ENCODE results near the gene KRT6C. TPM values are rescaled to one million over a fixed set of nuclear protein-coding genes. Genes with fewer than 3 reads are reported as not detected.

The KRT6C gene
- total RNA-seq, 2 donors from 2014 or later = not detected

DNA sequence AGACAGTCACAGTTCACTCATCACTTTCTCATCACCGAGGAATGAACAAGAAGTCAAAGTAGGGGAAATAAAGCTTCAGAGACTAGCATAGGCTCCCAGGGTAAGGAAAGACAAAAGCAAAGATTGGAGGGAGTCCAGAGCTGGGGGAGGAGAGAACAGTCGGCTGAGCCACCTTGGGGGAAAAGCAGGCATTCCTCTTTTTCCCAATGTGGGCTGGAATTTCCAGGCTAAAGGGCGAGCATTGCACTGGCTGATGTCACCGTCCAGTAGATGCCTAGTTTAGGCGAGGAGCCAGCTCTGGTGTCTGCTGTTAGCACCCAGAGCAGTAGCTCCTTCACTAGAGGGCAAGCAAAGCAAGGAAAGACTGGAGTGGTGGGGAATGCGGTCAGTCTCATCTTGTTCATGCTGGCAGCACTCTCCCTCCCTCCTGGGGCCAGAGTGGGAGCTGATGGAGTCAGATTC is 31.0 kb downstream of the KRT6C start:
- no peak overlapping the region for H3K27ac ChIP-seq
- intact Hi-C loops (cut with DNase I) = no loop called here
- H3K4me3 ChIP-seq = no peak overlapping the region
- H3K36me3 ChIP-seq (replicated peaks in 1 of 2; ENCODE audit: insufficient read depth in 1 of 2, low read depth in 2 of 2) = no peaks in the 10 kb centered on the region
- peak; percentile 20 to 48 (median 34) for DNase-seq
- no peaks in the 10 kb centered on the region for H3K9me3 ChIP-seq
- peak; percentile 28 for ATAC-seq
- TF ChIP-seq POLR2A (IDR thresholded peaks at IDR 0.05) (no peak), CTCF (IDR thresholded peaks at IDR 0.05) (no peak)
- no peaks in the 10 kb centered on the region for H3K27me3 ChIP-seq
- H3K4me1 ChIP-seq = no peaks in the 10 kb centered on the region
- WGBS, 2 donors = 52 to 54% methylated on average over 6 of the region's 6 CpGs

DNA sequence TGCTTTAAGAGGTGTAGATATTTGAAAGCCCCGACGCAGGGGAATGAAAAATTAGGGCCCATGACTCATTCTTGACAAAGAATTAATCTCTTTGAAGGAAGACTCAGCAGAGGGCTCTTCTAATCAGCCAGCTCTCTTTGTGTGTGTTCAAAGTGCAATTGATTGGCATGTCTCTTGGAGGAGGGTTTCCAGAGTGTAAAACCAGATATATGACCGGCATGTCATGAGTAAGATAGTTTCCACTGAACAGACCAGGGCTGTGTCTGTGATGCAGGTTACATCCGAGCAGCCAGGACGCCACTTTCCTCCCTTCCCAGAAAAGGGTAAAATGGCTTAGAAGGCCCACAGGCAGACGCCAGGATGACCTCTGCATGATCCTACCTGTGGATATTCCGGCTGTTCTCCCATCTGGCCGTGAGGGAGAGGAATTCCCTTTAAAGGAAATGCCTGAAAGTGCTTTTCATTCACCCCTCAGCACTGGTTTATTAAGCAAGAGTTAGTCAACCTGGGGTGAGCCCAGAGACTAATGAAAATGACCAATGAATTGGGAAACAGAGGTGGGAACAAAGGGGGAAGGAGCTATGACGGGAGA is 32.2 kb downstream of the KRT6C start:
- H3K27ac ChIP-seq = no peak overlapping the region
- H3K4me3 ChIP-seq = no peak overlapping the region
- TF ChIP-seq POLR2A (IDR thresholded peaks at IDR 0.05) (no peak), CTCF (IDR thresholded peaks at IDR 0.05) (no peak)
- ATAC-seq (no peak), DNase-seq (no peak)
- peaks cover under 1% of the 10 kb centered on the region for H3K4me1 ChIP-seq
- no peaks in the 10 kb centered on the region for H3K9me3 ChIP-seq
- H3K36me3 ChIP-seq (replicated peaks in 1 of 2; ENCODE audit: insufficient read depth in 1 of 2, low read depth in 2 of 2) = no peaks in the 10 kb centered on the region
- intact Hi-C loops (cut with DNase I) = no loop called here
- H3K27me3 ChIP-seq = no peaks in the 10 kb centered on the region
- WGBS, 2 donors = 57 to 58% methylated on average over 9 of the region's 9 CpGs

GRCh38 chr12:52440821-52441319 is 32.7 kb downstream of the KRT6C start:
- Histone ChIP-seq H3K4me1 (peaks cover 6% of the 10 kb centered on the region), H3K27me3 (no peaks in the 10 kb centered on the region), H3K4me3 (no peak overlapping the region), H3K9me3 (no peaks in the 10 kb centered on the region), H3K36me3 (replicated peaks in 1 of 2; ENCODE audit: insufficient read depth in 1 of 2, low read depth in 2 of 2) (no peaks in the 10 kb centered on the region), H3K27ac (no peak overlapping the region)
- TF ChIP-seq CTCF (IDR thresholded peaks at IDR 0.05) = no peak
- TF ChIP-seq POLR2A (IDR thresholded peaks at IDR 0.05) = no peak
- DNase-seq (no peak), ATAC-seq (no peak)
- 91 to 100% methylated on average over 5 of the region's 5 CpGs for WGBS, 2 donors
- intact Hi-C loops (cut with DNase I) = no loop called here

GRCh38 chr12:52439845-52440244 is 33.8 kb downstream of the KRT6C start:
- no peak for ATAC-seq
- Histone ChIP-seq H3K27ac (no peak overlapping the region), H3K4me1 (peaks cover 9% of the 10 kb centered on the region), H3K4me3 (no peak overlapping the region), H3K27me3 (no peaks in the 10 kb centered on the region), H3K9me3 (no peaks in the 10 kb centered on the region), H3K36me3 (replicated peaks in 1 of 2; ENCODE audit: insufficient read depth in 1 of 2, low read depth in 2 of 2) (no peaks in the 10 kb centered on the region)
- no peak for DNase-seq
- intact Hi-C loops (cut with DNase I) = no loop called here
- 58 to 74% methylated on average over 2 of the region's 2 CpGs for WGBS, 2 donors
- TF ChIP-seq CTCF (IDR thresholded peaks at IDR 0.05) (no peak), POLR2A (IDR thresholded peaks at IDR 0.05) (no peak)

- WGBS, 2 donors = 62 to 79% methylated on average over 4 to 7 of the region's 8 CpGs
Measured at GRCh38 chr12:52439420-52439819, 34.2 kb downstream of the KRT6C start.

More at GRCh38 chr12:52439420-52439819, 34.2 kb downstream of the KRT6C start:
- H3K27ac ChIP-seq = no peak overlapping the region
- TF ChIP-seq CTCF (IDR thresholded peaks at IDR 0.05) (no peak), POLR2A (IDR thresholded peaks at IDR 0.05) (no peak)
- no peak for DNase-seq
- H3K4me1 ChIP-seq = peaks cover 9% of the 10 kb centered on the region
- H3K36me3 ChIP-seq (replicated peaks in 1 of 2; ENCODE audit: insufficient read depth in 1 of 2, low read depth in 2 of 2) = no peaks in the 10 kb centered on the region
- no peaks in the 10 kb centered on the region for H3K9me3 ChIP-seq
- ATAC-seq = no peak
- H3K4me3 ChIP-seq = no peak overlapping the region
- intact Hi-C loops (cut with DNase I) = no loop called here
- H3K27me3 ChIP-seq = no peaks in the 10 kb centered on the region
